ENCODE measurements around the gene NR6A1.

NR6A1 gene

GRCh38 chr9:124749781-124750180, 21.3 kb downstream of the NR6A1 start:
- Histone ChIP-seq H3K9me3 (ENCODE audit: control insufficient read depth, insufficient read depth, low read length) (no peaks in the 10 kb centered on the region), H3K79me2 (ENCODE audit: control insufficient read depth, low read length) (peaks cover 23% of the 10 kb centered on the region), H3K27ac (ENCODE audit: low read depth, low read length) (no peak overlapping the region), H3F3A (ENCODE audit: control insufficient read depth, insufficient read depth) (no peaks in the 10 kb centered on the region), H3K4me2 (ENCODE audit: low read length) (no peak overlapping the region), H3K4me1 (ENCODE audit: control insufficient read depth, low read length) (no peaks in the 10 kb centered on the region), H4K20me1 (ENCODE audit: control insufficient read depth, insufficient read depth, low read depth, low read length) (no peaks in the 10 kb centered on the region; the same call in 1 of the 2 replicates), H3K36me3 (ENCODE audit: control insufficient read depth, low read length) (no peaks in the 10 kb centered on the region), H3K4me3 (ENCODE audit: low read length) (no peak overlapping the region), H3K27me3 (ENCODE audit: control insufficient read depth, low read length) (no peaks in the 10 kb centered on the region), H3K9me2 (replicated peaks; ENCODE audit: control insufficient read depth, low read length) (no peaks in the 10 kb centered on the region)
- TF ChIP-seq EZH2phosphoT487 (IDR thresholded peaks at IDR 0.05; ENCODE audit: borderline replicate concordance, low read length), result no peak
- TF ChIP-seq CTCF (IDR thresholded peaks at IDR 0.05; ENCODE audit: low read depth, low read length, poor library complexity, severe bottlenecking), result no peak

- Histone ChIP-seq H3K9me2 (replicated peaks; ENCODE audit: control insufficient read depth, low read length) (no peaks in the 10 kb centered on the region), H3K9me3 (ENCODE audit: control insufficient read depth, insufficient read depth, low read length) (no peaks in the 10 kb centered on the region), H3K4me2 (ENCODE audit: low read length) (no peak overlapping the region), H3K4me1 (ENCODE audit: control insufficient read depth, low read length) (no peaks in the 10 kb centered on the region), H3K4me3 (ENCODE audit: low read length) (no peak overlapping the region), H3K36me3 (ENCODE audit: control insufficient read depth, low read length) (no peaks in the 10 kb centered on the region), H3K27me3 (ENCODE audit: control insufficient read depth, low read length) (no peaks in the 10 kb centered on the region), H3F3A (ENCODE audit: control insufficient read depth, insufficient read depth) (no peaks in the 10 kb centered on the region), H3K27ac (ENCODE audit: low read depth, low read length) (no peak overlapping the region), H4K20me1 (ENCODE audit: control insufficient read depth, insufficient read depth, low read depth, low read length) (no peaks in the 10 kb centered on the region; the same call in 1 of the 2 replicates), H3K79me2 (ENCODE audit: control insufficient read depth, low read length) (peaks cover 23% of the 10 kb centered on the region)
- TF ChIP-seq EZH2phosphoT487 (IDR thresholded peaks at IDR 0.05; ENCODE audit: borderline replicate concordance, low read length), result no peak
- no peak for TF ChIP-seq CTCF (IDR thresholded peaks at IDR 0.05; ENCODE audit: low read depth, low read length, poor library complexity, severe bottlenecking)
Measured at GRCh38 chr9:124749284-124749683, 21.8 kb downstream of the NR6A1 start.

GRCh38 chr9:124747065-124747464, 24.0 kb downstream of the NR6A1 start:
- peaks cover 19% of the 10 kb centered on the region for H3K79me2 ChIP-seq (ENCODE audit: control insufficient read depth, low read length)
- H3K9me2 ChIP-seq (replicated peaks; ENCODE audit: control insufficient read depth, low read length), result no peaks in the 10 kb centered on the region
- no peaks in the 10 kb centered on the region for H3K36me3 ChIP-seq (ENCODE audit: control insufficient read depth, low read length)
- no peak overlapping the region for H3K27ac ChIP-seq (ENCODE audit: low read depth, low read length)
- TF ChIP-seq EZH2phosphoT487 (IDR thresholded peaks at IDR 0.05; ENCODE audit: borderline replicate concordance, low read length), result no peak
- TF ChIP-seq CTCF (IDR thresholded peaks at IDR 0.05; ENCODE audit: low read depth, low read length, poor library complexity, severe bottlenecking), result no peak
- H3K9me3 ChIP-seq (ENCODE audit: control insufficient read depth, insufficient read depth, low read length), result no peaks in the 10 kb centered on the region
- no peaks in the 10 kb centered on the region; the same call in 1 of the 2 replicates for H4K20me1 ChIP-seq (ENCODE audit: control insufficient read depth, insufficient read depth, low read depth, low read length)
- H3K27me3 ChIP-seq (ENCODE audit: control insufficient read depth, low read length), result no peaks in the 10 kb centered on the region
- H3K4me1 ChIP-seq (ENCODE audit: control insufficient read depth, low read length), result peaks cover 5% of the 10 kb centered on the region
- no peak overlapping the region for H3K4me3 ChIP-seq (ENCODE audit: low read length)
- no peaks in the 10 kb centered on the region for H3F3A ChIP-seq (ENCODE audit: control insufficient read depth, insufficient read depth)
- H3K4me2 ChIP-seq (ENCODE audit: low read length), result no peak overlapping the region
